Measurements from ENCODE around the gene LRTM2.

The LRTM2 gene

GRCh38 chr12:1835211-1836131 lies 15.1 kb downstream of the LRTM2 start:
- TF ChIP-seq CTCF (conservative IDR thresholded peaks at IDR 0.05), result no peak

GRCh38 chr12:1836241-1836803 lies 16.0 kb downstream of the LRTM2 start:
- no peak for TF ChIP-seq CTCF (conservative IDR thresholded peaks at IDR 0.05)
- H3K27ac ChIP-seq, result peak overlapping the region; percentile 70

More at GRCh38 chr12:1835211-1836131, 15.1 kb downstream of the LRTM2 start:
- peak overlapping the region; percentile 70 for H3K27ac ChIP-seq

- H3K27ac ChIP-seq, result peak overlapping the region; percentile 70
- no peak for TF ChIP-seq CTCF (conservative IDR thresholded peaks at IDR 0.05)
Observed at GRCh38 chr12:1836854-1837421, 16.6 kb downstream of the LRTM2 start.

- H3K27ac ChIP-seq, result peak overlapping the region; percentile 70
- TF ChIP-seq CTCF (conservative IDR thresholded peaks at IDR 0.05), result no peak
Observed at GRCh38 chr12:1837541-1838204, 17.3 kb downstream of the LRTM2 start.

- H3K27ac ChIP-seq, result peak overlapping the region; percentile 70
Observed at GRCh38 chr12:1838205-1838993, 18.0 kb downstream of the LRTM2 start.

GRCh38 chr12:1838994-1839365 lies 18.6 kb downstream of the LRTM2 start:
- H3K27ac ChIP-seq, result peak overlapping the region; percentile 70
- no peak for TF ChIP-seq CTCF (conservative IDR thresholded peaks at IDR 0.05)

More at GRCh38 chr12:1838205-1838993, 18.0 kb downstream of the LRTM2 start:
- no peak for TF ChIP-seq CTCF (conservative IDR thresholded peaks at IDR 0.05)

Data from VCaP (cell line).